H1 (cell line): ENCODE data around the gene CPT1A. TPM values are rescaled to one million over a fixed set of nuclear protein-coding genes. Genes with fewer than 3 reads are reported as not detected.

Source experiments
- POLR2A ChIP-seq, 2 experiments: IDR thresholded peaks; 1 replicate in 1 of 2; 2 replicates in 1 of 2; pipeline ENCODE4 v1.6.1; 2011; ENCODE audit warnings: low read depth in 2 of 2, low read length in 2 of 2, mild to moderate bottlenecking in 2 of 2; ENCODE audit errors: control extremely low read depth in 1 of 2
- POLR2AphosphoS5 ChIP-seq: IDR thresholded peaks from 2 replicates; pipeline ENCODE4 v1.6.1; 2011; ENCODE audit warnings: low read depth, low read length
- SRF ChIP-seq: IDR thresholded peaks from 2 replicates; pipeline ENCODE4 v1.6.1; 2011; ENCODE audit warnings: mild to moderate bottlenecking, low read depth, low read length, moderate library complexity
- TAF7 ChIP-seq: optimal IDR thresholded peaks from 2 replicates; pipeline ENCODE3; 2011; ENCODE audit warnings: low read depth, mild to moderate bottlenecking, inconsistent platforms, low read length, moderate library complexity, borderline replicate concordance
- TBP ChIP-seq: IDR thresholded peaks from 2 replicates; pipeline ENCODE4 v1.6.1; 2011; ENCODE audit warnings: low read depth, low read length, improper control_type of control experiment
- YY1 ChIP-seq: IDR thresholded peaks from 2 replicates; pipeline ENCODE4 v1.6.1; 2011; ENCODE audit warnings: low read depth, mild to moderate bottlenecking, low read length
- polyA plus RNA-seq, 7 experiments: library from polyadenylated mRNA; depleted of rRNA in 3 of 7; stranded (reverse) in 5 of 7; unstranded in 2 of 7; fragments of >200 nt in 5 of 7; fragments of 200-250 nt in 2 of 7; gene quantifications; 1 replicate in 5 of 7; 2 replicates in 1 of 7; 4 replicates in 1 of 7; pipeline versions ENCODE4 v1.2.1 to v1.2.3, GENCODE V29; 2011 to 2013; ENCODE audit warnings: missing spikeins in 2 of 7, mixed read lengths in 2 of 7
- total RNA-seq: library from RNA; stranded (reverse); fragmentation: NEBNext Ultra II Directional; extraction: Animal tissue kit (Norgen Biotek cat#: 25700); gene quantifications from 2 replicates; pipeline ENCODE4 v1.2.1, GENCODE V29; 2021
- TF ChIP-seq, protein P1 (sequence below): IDR thresholded peaks from 2 replicates; pipeline ENCODE4 v1.6.1; 2012; ENCODE audit warnings: inconsistent platforms

The CPT1A gene
- total and polyA plus RNA-seq, 2 of the 8 experiments (the other 6 are each of a cell fraction or from before 2014, with no cell fraction given), result 2.9 to 12.2 TPM

DNA sequence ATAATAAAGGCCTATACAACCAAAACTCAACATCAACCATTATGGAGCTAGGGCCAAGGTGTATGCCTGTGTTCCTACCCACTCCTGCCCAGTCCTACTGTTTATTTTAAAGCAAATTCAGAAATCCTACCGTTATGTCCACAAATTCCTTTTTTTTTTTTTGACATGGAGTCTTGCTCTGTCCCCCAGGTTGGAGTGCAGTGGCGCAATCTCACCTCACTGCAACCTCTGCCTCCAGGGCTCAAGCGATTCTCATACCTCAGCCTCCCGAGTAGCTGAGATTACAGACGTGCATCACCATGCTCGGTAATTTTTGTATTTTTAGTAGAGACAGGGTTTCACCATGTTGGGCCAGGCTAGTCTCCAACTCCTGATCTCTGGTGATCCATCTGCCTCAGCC is 3.1 kb upstream of the CPT1A start (continued):
- TF ChIP-seq TBP (no peak), SRF (no peak), YY1 (no peak), POLR2AphosphoS5 (no peak), POLR2A (IDR thresholded peaks at IDR 0.05; ENCODE audit: control extremely low read depth in 1 of 2, low read depth in 2 of 2, low read length in 2 of 2) (no peak), TAF7 (no peak)
- TF ChIP-seq, protein P1, sequence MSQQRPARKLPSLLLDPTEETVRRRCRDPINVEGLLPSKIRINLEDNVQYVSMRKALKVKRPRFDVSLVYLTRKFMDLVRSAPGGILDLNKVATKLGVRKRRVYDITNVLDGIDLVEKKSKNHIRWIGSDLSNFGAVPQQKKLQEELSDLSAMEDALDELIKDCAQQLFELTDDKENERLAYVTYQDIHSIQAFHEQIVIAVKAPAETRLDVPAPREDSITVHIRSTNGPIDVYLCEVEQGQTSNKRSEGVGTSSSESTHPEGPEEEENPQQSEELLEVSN, result no peak
